ENCODE data around the gene TALDO1.

DNA sequence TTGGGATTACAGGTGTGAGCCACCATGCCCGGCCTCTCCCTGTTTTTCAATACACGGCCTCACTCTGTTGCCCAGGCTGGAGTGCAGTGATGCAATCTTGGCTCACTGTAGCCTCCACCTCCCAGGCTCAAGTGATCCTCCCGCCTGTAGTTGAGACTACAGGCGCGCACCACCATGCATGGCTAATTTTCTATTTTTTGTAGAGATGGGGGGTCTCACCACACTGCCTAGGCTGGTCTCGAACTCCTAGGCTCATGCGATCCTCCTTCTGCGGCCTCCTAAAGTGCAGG is 18.5 kb downstream of the TALDO1 start:
- no peak for TF ChIP-seq CREB1 (IDR thresholded peaks at IDR 0.05; ENCODE audit: low read depth)
- no peak for TF ChIP-seq TCF12 (IDR thresholded peaks at IDR 0.05; ENCODE audit: low read depth)

Measured in Ishikawa (cell line).